ENCODE data around the gene COL6A1. TPM values are rescaled to one million over a fixed set of nuclear protein-coding genes. Genes with fewer than 3 reads are reported as not detected.
"Not testable (repeated sequence)": the region's sequence is repeated elsewhere in the genome, so short reads cannot be mapped to it uniquely, and the experiment has no call there.

The COL6A1 gene
- total RNA-seq, 1 donor from 2014 or later = 0.20 TPM

- intact Hi-C loops (cut with micrococcal nuclease) = no loop called here
These were observed 22.7 kb downstream of the COL6A1 start for GRCh38 chr21:46004168-46004861.

DNA sequence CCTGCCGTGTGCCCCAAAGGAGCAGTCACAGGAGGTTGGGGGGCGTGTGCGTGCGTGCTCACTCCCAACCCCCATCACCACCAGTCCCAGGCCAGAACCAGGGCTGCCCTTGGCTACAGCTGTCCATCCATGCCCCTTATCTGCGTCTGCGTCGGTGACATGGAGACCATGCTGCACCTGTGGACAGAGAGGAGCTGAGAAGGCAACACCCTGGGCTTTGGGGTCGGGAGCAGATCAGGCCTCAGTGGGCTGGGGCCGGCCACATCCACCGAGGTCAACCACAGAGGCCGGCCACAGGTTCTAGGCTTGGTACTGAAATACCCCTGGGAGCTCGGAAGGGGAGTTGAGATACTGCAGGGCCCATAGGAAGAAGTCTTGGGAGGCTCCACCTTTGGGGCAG, 23.5 kb downstream of the COL6A1 start:
- intact Hi-C loops (cut with micrococcal nuclease) = no loop called here

- intact Hi-C loops (cut with micrococcal nuclease) = no loop called here
These were observed 23.9 kb downstream of the COL6A1 start for GRCh38 chr21:46005481-46005881.

DNA sequence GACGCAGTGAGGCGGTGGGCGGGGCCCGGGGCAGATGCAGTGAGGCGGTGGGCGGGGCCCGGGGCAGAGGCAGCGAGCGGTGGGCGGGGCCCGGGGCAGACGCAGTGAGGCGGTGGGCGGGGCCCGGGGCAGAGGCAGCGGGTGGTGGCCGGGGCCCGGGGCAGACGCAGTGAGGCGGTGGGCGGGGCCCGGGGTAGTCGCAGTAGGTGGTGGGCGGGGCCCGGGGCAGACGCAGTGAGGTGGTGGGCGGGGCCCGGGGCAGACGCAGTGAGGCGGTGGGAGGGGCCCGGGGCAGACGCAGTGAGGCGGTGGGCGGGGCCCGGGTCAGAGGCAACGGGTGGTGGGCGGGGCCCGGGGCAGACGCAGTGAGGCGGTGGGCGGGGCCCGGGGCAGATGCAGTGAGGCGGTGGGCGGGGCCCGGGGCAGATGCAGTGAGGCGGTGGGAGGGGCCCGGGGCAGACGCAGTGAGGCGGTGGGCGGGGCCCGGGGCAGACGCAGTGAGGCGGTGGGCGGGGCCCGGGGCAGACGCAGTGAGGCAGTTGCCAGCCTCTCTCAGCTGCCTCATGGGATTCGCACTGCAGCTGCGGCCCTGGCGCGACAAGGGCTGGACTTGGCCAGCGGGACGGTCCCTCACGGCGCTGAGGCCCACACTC, 24.4 kb downstream of the COL6A1 start:
- intact Hi-C loops (cut with micrococcal nuclease) = not testable (repeated sequence)

DNA sequence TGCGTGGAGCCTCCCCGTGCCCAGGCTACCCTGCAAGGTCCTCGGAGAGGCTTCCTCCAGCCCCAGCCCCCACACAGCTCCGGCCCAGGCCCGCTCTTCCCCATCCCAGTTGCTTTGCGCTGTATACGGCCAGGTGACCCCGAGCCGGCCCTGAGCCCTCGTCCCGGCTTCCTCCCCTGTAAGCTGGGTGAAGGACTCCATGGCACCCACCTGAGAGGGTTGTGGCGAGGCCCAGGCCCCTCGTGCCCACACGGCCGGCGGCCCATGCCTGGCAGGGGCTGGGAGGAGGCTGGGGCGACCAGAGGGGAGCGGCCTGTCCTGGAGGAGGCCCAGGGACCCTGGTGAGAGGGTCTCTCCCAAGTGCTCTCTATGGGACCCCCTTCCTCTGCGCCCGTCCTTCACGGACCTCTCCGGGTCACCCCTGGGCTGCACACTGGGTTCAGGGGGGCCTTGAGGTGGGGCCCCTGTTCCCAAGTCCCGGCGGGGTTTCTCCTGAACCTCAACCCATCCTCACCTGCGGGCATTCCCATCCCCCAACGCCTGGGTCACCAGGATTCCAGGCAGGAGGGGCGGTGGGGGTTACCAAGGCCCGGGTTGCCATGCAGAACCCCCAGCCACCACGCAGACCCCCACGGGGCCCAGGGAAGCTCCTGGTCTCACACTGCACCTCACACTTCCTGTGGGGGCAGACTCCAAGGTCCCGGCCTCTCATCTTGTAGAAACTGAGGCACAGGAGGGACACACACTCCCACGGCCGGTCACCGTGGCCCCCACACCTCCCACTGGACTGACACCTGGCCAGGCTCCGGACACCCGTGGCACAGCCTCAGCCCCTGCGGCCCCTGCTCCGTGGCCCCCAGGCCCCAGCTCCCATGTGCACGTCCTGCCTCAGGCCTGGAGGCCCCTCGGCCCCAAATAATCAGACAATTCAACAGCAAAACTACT, 25.2 kb downstream of the COL6A1 start:
- intact Hi-C loops (cut with micrococcal nuclease) = no loop called here

GRCh38 chr21:46007492-46007868, 25.9 kb downstream of the COL6A1 start:
- intact Hi-C loops (cut with micrococcal nuclease) = no loop called here

DNA sequence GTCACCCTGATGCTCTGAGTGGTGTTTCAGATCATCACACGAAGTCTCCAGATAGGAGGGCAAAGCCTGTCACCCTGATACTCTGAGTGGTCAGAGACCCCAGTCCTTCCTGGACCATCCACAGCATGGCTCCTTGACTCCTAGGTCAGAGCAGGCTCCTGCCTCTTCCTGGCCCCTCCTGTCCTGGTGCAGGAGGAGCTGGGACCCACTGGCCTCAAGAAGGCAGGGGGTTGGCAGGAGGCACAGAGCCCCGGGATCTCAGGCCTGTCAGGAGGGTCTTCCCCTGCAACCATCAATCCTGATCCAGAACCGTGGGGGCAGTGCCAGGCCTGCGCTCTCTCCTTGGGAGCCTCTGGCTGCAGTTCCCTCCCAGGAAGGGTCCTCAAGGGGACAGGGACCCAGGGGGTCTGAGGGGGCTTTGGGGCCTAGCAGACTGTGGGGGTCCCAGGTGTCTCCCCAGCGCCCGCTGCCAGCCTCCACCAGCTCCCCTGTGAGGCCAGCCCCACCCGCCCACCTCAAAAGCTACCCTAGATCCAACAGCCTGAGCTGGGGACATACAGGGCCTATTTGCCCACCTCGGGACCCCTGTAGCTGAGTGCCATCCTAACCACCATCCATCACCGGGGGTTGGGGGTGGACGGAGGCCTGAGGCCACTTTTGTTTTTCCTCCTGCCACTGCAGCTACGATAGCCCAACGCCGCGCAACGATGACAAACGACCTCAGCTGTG, 27.5 kb downstream of the COL6A1 start:
- intact Hi-C loops (cut with micrococcal nuclease) = no loop called here

DNA sequence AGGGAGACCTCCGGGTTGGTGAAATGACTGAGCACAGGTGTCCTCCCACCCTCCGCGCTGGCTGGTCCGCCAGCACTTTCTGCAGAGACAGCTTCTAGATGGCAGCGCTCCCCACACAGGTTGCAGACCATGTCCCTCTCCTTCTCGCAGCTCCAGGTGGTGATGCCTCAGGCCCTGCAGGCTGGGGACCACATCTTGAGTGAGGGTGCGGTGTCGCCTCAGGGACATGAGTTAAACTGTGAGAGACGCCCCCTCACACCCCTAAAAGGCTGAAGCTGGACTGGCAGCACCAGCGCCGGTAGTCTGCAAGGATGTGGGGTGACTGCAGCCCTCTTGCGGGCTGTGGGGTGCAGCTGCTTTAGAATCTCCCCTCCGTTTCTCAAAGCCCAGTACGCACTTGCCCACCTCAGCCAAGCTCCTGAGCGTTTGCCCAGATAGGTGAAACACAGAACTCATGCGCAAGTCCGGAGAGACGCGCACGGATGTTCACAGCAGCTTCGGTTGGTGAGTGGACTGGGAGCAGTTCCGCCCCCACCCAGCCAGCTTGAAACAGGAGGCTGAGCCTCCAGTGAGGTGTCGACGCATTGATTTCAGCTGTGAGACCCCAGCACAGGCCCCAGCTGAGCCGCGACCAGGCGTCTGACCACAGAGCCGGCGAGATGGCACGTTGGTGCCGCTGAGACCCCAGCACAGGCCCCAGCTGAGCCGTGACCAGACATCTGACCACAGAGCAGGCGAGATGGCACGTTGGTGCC, 28.6 kb downstream of the COL6A1 start:
- intact Hi-C loops (cut with micrococcal nuclease) = no loop called here

DNA sequence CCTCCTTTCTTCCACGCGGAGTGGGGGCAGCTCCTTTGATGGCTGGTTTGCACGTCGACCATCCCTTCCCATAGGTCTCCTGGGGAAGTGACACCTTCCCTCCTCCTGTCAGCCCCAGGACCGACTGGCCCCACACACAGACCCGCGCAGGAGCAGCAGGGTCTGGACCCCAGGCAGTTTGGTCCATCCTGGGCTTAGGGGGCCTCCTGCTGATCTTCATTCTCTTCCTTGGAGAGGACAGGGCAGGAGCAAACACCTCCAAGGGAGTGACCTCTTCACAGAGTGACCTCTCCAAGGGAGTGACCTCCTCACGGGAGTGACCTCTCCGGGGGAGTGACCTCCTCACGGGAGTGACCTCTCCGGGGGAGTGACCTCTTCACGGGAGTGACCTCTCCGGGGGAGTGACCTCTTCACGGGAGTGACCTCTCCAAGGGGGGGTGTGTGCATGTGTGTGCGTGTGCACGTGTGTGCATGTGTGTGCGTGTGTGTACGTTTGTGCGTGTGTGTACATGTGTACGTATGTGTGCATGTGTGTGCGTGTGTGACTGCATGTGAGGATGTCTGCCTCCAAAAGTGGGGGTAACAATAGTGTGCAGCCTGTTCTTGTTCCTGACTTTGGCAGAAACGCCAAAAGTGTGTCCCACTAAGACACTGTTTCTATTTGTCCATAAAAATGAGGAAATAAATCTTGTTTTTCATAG, 29.8 kb downstream of the COL6A1 start:
- intact Hi-C loops (cut with micrococcal nuclease) = no loop called here

DNA sequence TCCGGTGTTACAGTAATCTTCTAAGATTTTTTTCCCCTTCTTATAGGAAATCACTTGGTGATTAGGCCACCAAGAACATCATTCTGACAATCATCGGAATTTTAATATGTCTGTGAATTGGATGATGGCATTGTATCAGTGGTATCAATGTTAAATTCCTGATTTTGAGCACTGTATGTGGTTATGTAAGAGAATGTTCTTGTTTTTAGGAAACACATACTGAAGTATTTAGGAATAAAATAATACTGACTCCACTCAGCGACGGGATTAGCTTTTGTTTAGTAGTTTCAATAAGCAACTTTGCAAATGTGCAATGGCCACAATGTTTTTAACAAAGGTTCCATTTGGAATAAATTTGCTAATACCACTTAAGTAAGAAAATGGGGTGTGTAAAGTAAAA, 30.6 kb downstream of the COL6A1 start:
- intact Hi-C loops (cut with micrococcal nuclease) = no loop called here

- intact Hi-C loops (cut with micrococcal nuclease) = no loop called here
These were observed 33.3 kb downstream of the COL6A1 start for GRCh38 chr21:46014828-46015227.

GRCh38 chr21:46017148-46017547, 35.6 kb downstream of the COL6A1 start:
- intact Hi-C loops (cut with micrococcal nuclease) = no loop called here

DNA sequence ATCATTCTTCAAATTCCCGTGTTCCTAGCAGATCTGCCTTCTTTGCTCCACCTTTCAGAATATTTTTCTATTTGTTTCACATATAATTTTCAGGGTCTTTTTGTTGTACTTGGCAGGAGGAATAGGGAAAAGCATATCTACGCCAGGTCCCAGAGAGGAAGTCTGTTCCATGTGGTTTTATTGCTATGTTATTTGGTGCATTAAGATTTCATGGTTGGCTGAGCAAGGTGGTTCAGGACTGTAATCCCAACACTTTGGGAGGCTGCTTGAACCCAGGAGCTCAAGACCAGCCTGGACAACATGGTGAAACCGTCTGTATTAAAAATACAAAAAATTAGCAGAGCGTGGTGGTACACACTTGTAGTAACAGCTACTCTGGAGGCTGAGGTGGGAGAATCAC, 36.1 kb downstream of the COL6A1 start:
- intact Hi-C loops (cut with micrococcal nuclease) = no loop called here

GRCh38 chr21:46018615-46019014, 37.0 kb downstream of the COL6A1 start:
- intact Hi-C loops (cut with micrococcal nuclease) = no loop called here

GRCh38 chr21:46020581-46020980, 39.0 kb downstream of the COL6A1 start:
- intact Hi-C loops (cut with micrococcal nuclease) = no loop called here

DNA sequence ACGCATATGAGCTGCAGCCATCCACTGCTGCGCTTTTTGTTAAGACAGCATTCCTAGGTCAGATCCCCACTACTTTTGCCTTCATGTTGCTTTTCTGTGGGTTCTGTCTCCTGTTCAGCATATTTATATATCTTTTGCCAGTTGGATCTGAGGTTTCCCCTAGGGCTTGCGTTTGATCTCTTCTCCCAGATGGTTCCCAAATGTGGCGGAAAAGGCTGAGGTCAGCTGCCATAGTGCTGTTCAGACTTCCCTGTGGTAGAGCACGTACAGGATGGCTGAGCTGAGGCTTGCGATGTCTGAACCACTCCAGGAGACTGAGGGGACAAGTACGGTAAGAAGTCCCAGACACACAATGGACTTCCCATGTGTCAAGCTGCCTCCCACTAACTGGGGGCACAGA, 39.8 kb downstream of the COL6A1 start:
- intact Hi-C loops (cut with micrococcal nuclease) = no loop called here

DNA sequence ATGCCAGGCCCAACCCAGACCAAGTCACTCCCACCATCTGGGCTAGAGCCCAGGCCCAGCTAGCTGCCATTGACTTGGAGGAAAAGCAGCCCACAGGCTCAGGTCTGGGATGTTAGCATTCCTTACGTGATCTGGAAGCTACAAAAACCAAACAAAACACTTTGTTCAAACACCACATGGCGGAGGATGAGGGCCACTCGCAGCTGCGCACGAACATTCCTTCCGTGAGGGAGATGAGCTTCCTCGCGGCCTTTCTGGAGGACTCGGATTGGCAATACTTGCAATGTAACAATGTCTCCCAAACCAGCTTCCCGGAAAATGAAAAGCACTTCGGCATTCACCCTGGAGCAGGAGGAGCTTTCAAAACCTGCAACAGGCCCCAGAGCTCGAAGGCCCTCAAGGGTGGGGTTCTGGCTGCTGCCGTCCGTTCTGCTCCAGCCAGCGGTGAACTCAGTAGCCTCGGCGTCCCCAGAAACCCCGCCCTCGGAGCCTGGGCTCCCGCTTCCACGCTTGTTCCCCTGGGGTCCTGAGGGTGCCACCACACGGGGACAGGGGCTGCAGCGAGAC, 40.5 kb downstream of the COL6A1 start:
- intact Hi-C loops (cut with micrococcal nuclease) = no loop called here

- intact Hi-C loops (cut with micrococcal nuclease) = no loop called here
These were observed 41.3 kb downstream of the COL6A1 start for GRCh38 chr21:46022551-46023525.

- intact Hi-C loops (cut with micrococcal nuclease) = no loop called here
These were observed 42.0 kb downstream of the COL6A1 start for GRCh38 chr21:46023555-46023954.
